ENCODE measurements around the gene DENND4A.
"Not testable (repeated sequence)": the region's sequence is repeated elsewhere in the genome, so short reads cannot be mapped to it uniquely, and the experiment has no call there.

Gene DENND4A

DNA sequence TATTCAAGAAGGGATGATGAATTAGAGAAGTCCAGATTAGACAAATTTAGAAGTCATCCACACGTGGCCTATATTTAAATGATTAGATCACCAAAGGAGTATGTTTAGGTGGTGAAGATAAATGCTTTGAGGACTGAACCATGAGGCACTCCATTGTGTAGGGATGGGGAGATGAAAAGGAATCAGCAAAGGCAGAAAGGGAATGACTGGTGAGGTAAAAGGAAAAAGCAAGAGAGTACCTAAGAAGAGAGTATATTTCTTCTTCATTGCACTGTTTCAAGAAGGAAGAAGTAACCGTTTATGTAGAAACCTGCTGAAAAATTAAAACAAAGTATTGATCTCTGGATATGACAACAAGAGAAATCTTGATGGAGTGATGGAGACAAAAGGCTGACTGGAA, 40.7 kb downstream of the DENND4A start:
- DNase-seq = no peak

DNA sequence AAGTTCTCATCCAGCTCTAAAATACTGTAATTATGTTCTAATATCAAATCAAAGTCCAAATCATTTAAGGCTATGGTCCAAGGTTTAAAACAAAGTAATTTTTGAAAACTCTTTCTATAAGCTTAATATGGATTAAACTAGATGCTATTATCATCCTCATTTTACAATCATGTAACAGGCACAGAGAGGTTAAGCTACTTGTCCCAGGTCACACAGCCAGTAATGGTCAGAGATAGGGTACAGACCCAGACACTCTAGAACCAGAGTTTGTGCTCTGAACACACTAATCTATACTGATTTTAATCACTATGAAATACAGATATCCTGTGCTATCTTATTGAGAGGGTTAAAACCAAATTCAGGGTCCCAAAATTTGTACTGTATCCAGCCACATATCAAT, 44.8 kb downstream of the DENND4A start:
- DNase-seq = no peak

GRCh38 chr15:65743637-65744252, 48.3 kb downstream of the DENND4A start:
- no peak for DNase-seq

- DNase-seq = no peak
These were observed 51.9 kb downstream of the DENND4A start for GRCh38 chr15:65740148-65740547.

DNA sequence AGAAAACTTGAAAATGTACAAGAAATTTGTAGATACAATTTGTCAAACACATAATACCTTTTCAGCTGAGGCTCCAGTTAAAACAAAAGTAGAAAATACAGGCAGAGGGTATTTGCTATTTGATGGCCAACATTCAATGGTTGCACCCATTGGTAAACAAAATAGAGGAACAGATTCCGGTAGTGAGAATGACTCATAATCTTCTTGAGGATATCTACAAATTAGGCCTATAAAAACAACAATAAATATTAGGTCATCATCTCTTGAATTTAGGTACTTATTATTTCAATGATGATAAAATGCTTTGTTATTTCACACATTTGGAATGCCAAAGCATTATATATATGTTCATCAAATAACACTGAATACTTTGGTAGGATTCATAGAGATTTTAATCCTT, 53.4 kb downstream of the DENND4A start:
- DNase-seq = no peak

- not testable (repeated sequence) for DNase-seq
These were observed 58.5 kb downstream of the DENND4A start for GRCh38 chr15:65733599-65733998.

- no peak for DNase-seq
These were observed 59.4 kb downstream of the DENND4A start for GRCh38 chr15:65732698-65733097.

DNA sequence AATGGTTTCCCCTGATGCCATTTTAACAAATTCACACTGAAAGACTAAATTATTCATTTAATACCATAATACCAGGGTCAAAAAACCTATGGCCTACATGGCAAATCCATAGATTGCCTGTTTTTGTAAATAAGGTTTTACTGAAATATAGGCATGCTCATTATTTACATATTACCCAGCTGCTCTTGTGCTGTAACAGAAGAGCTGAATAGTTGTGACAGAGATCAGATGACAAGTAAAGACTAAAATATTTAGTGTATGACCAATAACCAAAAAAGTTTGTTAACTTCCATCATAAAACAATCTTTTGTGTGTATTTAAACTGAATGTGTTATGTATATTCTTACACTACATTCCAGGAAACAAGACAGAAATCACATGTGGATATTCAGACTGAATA, 60.2 kb downstream of the DENND4A start:
- no peak for DNase-seq

GRCh38 chr15:65730549-65731172, 61.4 kb downstream of the DENND4A start:
- DNase-seq = no peak

DNA sequence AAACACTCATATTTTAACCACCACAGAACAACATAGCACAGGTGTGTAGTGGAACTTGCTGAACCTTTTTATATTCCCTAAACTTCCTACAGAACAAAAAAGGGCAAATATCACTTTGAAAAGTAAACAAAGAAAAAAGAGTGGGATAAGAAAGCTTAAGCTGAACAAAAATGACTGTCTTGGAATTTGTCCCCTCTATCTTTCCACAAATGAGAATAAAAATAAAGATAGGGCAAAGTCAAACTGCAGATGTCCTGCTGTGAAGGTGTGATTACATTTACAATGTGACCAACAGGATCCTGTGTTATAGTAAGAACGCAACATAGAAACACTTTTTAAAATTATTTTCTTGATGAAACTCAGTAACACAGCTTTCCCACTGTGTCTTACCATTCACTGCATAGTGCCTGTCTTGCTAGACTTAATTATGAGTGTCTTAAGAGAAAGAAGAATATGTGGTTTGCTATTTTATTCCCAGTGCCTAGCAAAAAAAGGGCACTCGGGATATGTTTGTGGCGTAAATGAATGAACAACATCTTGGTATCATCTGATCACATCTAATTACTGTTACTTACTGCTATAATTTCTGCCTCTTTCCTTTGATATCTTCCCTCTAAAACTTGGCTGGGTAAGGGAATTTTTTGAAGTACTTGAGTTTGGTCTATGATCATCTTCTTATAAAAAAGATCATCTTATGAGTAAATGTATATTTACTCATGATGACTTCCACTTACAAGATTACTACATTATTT, 67.5 kb downstream of the DENND4A start:
- DNase-seq = no peak

GRCh38 chr15:65723876-65724275, 68.2 kb downstream of the DENND4A start:
- no peak for DNase-seq

- DNase-seq = no peak
These were observed 69.9 kb downstream of the DENND4A start for GRCh38 chr15:65722191-65722590.

GRCh38 chr15:65712415-65712814, 79.7 kb downstream of the DENND4A start:
- no peak for DNase-seq

GRCh38 chr15:65695081-65695480, 97.0 kb downstream of the DENND4A start:
- DNase-seq = no peak

- DNase-seq = no peak
These were observed 101.3 kb downstream of the DENND4A start for GRCh38 chr15:65690778-65691177.

- no peak for DNase-seq
These were observed 101.9 kb downstream of the DENND4A start for GRCh38 chr15:65690173-65690572.

GRCh38 chr15:65688462-65688861, 103.6 kb downstream of the DENND4A start:
- DNase-seq = no peak

- DNase-seq = no peak
These were observed 109.6 kb downstream of the DENND4A start for GRCh38 chr15:65682404-65682911.

- DNase-seq = no peak
These were observed 111.5 kb downstream of the DENND4A start for GRCh38 chr15:65680544-65680943.

GRCh38 chr15:65676123-65676522, 116.0 kb downstream of the DENND4A start:
- no peak for DNase-seq

- no peak for DNase-seq
These were observed 116.5 kb downstream of the DENND4A start for GRCh38 chr15:65675551-65675950.

GRCh38 chr15:65666257-65666656, 125.8 kb downstream of the DENND4A start:
- DNase-seq = no peak

DNA sequence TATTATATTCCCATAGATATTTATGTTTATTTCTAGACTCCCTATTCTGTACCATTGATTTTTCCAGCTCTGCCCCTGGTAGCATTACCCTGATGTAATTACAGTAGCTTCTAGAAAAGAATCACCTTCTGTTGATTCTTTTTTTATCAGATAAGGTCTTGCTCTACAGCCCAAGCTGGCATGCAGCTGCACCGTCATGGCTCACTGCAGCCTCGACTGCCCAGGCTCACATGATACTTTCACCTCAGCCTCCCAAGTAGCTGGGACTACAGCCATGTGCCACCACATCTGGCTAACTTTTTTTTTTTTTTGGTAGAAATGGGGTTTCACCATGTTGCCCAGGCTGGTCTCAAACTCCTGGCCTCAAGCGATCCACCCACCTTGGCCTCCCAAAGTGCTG, 128.6 kb downstream of the DENND4A start:
- no peak for DNase-seq

DNA sequence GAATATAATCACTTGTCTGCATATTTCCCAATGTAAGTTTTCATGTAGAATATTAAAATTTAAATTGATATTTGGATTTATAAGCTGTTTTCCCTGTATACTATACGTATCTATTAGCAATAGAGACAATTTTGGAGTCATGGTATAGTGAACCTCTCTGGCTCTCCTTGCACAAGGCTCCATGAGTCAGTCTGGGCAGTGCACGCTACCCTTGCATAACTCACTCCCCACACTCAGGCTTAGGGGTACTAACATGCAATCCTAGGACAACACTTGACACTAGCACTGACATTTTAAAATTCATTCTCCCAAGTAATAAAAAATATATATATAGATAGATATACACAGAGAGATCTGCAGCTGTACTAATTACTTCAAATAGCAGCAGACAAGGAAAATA, 131.2 kb downstream of the DENND4A start:
- DNase-seq = no peak

Measured in activated effector memory CD4-positive, alpha-beta T cell treated with Interleukin-2 at 50 U/mL for 16 hours (primary cell).